Transverse colon (tissue), 4 donors: Measurements from ENCODE around the gene GABBR2.

ENCODE experiments used
- CTCF ChIP-seq, 5 experiments: fragments of 200-600 bp in 3 of 5; fragments of 450-650 bp in 2 of 5; sonication (generic) in 3 of 5; IDR thresholded peaks; 1 replicate in 2 of 5; 2 replicates in 3 of 5; pipeline ENCODE4 v1.5.1; 2016 to 2017; ENCODE audit warnings: antibody characterized with exemption in 5 of 5, inconsistent platforms in 3 of 5, mild to moderate bottlenecking in 2 of 5, moderate library complexity in 1 of 5
- EP300 ChIP-seq: sonication (generic); formaldehyde crosslinking; IDR thresholded peaks from one replicate; pipeline ENCODE4 v1.6.1; 2017; ENCODE audit warnings: antibody characterized with exemption, low read depth
- POLR2A ChIP-seq: fragments of 450-650 bp; IDR thresholded peaks from one replicate; pipeline ENCODE4 v1.6.1; 2016; ENCODE audit warnings: antibody characterized with exemption, mild to moderate bottlenecking, moderate library complexity
- POLR2AphosphoS5 ChIP-seq, 3 donors: sonication (generic); formaldehyde crosslinking; IDR thresholded peaks; one replicate each; pipeline ENCODE4 v1.6.1; 2016; ENCODE audit warnings: antibody characterized with exemption in 3 of 3

DNA sequence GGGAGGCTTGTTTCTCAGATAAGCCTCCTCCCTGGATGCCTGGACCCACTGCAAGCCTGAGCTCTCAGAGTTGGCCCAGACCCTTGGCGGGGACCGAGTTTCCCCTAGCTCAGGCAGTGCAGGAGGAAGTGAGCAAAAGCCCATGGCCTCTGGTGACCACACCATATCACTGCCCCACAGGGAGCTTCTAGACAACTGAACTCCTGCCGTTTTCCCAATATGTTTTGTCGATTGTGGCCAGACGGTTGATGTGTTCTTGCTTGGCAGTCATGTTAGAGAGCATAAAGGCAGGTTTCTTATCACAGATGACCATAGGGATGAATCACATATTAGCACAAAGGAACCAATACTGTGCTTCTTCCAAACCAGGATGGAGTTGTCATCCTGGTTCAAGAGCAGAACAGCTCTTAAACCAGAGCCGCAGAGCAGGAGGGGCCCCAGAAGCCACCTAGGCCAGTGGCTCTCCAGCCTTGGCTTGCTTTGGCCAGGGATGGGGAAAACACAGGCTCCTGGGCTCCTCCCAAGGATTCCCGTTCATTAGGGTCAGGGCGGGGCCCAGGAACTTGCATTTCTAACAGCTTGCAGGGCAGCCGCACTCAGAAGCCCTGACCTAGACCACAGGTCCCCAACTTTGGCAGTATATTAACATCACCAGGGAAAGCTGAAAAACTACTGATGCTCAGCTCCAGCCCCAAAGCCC, 340.2 kb downstream of the GABBR2 start:
- TF ChIP-seq CTCF (IDR thresholded peaks at IDR 0.05) (no peak), POLR2A (no peak), POLR2AphosphoS5 (IDR thresholded peaks at IDR 0.05) (no peak), EP300 (no peak)
